NB4 (cell line): ENCODE measurements around the gene BIK.

ENCODE experiments used
- POLR2A ChIP-seq: IDR thresholded peaks from 2 replicates; pipeline ENCODE4 v1.6.1; 2011; ENCODE audit warnings: mild to moderate bottlenecking; ENCODE audit not compliant: insufficient read length; ENCODE audit errors: extremely low read depth
- TF ChIP-seq, protein P1 (sequence below): IDR thresholded peaks from one replicate; pipeline ENCODE4 v1.5.1; 2012; ENCODE audit warnings: low read depth, low read length
- TF ChIP-seq, protein P2 (sequence below): IDR thresholded peaks from 2 replicates; pipeline ENCODE4 v1.6.1; 2011; ENCODE audit warnings: low read depth, low read length

DNA sequence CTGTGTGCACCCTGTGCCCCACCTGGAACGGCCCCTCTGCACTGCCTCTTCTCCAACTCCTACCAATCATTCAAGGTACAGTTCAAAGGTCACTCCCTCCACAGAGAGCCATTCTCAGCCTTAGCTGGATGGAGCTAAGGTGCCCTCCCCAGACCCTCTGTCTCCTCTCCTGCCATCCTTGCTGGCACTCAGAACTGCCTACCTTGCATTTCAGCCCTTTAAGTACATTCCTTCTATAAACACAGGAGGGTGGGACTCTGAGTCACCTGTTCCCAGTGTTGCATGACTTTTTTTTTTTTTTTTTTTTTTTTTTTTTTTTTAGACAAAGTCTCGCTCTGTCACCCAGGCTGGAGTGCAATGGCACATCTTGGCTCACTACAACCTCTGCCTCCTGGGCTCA, 29.9 kb upstream of the BIK start:
- TF ChIP-seq, protein P1, sequence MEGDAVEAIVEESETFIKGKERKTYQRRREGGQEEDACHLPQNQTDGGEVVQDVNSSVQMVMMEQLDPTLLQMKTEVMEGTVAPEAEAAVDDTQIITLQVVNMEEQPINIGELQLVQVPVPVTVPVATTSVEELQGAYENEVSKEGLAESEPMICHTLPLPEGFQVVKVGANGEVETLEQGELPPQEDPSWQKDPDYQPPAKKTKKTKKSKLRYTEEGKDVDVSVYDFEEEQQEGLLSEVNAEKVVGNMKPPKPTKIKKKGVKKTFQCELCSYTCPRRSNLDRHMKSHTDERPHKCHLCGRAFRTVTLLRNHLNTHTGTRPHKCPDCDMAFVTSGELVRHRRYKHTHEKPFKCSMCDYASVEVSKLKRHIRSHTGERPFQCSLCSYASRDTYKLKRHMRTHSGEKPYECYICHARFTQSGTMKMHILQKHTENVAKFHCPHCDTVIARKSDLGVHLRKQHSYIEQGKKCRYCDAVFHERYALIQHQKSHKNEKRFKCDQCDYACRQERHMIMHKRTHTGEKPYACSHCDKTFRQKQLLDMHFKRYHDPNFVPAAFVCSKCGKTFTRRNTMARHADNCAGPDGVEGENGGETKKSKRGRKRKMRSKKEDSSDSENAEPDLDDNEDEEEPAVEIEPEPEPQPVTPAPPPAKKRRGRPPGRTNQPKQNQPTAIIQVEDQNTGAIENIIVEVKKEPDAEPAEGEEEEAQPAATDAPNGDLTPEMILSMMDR = no peak
- TF ChIP-seq, protein P2, sequence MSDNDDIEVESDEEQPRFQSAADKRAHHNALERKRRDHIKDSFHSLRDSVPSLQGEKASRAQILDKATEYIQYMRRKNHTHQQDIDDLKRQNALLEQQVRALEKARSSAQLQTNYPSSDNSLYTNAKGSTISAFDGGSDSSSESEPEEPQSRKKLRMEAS = no peak
- TF ChIP-seq POLR2A = no peak
